ENCODE measurements around the gene PLXDC2.
A peak's percentile ranks its signal among the peaks of the same experiment; 100 is the strongest.

The PLXDC2 gene

DNA sequence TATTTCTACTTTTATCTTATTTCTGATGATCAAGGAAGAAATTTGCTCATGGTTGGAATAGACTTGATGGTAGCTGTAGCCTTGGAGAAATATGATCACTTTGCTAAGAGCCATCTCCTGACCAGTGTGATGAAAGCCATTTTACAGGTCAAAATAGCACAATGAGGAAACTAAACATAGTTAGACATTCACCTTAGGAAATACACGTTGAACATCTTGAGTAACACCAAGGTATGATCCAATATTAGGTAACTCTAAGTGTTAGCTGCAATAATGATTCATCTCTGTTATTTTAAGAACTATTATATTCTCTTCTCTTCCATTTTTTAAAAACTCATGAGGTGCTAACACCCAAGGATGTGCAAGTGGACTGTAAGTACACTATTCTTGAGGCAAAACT is 328.0 kb downstream of the PLXDC2 start:
- DNase-seq (ENCODE audit: low read depth), result peak; percentile 49
- no peak overlapping the region for H3K4me3 ChIP-seq (ENCODE audit: low read length)
- TF ChIP-seq, protein P1, sequence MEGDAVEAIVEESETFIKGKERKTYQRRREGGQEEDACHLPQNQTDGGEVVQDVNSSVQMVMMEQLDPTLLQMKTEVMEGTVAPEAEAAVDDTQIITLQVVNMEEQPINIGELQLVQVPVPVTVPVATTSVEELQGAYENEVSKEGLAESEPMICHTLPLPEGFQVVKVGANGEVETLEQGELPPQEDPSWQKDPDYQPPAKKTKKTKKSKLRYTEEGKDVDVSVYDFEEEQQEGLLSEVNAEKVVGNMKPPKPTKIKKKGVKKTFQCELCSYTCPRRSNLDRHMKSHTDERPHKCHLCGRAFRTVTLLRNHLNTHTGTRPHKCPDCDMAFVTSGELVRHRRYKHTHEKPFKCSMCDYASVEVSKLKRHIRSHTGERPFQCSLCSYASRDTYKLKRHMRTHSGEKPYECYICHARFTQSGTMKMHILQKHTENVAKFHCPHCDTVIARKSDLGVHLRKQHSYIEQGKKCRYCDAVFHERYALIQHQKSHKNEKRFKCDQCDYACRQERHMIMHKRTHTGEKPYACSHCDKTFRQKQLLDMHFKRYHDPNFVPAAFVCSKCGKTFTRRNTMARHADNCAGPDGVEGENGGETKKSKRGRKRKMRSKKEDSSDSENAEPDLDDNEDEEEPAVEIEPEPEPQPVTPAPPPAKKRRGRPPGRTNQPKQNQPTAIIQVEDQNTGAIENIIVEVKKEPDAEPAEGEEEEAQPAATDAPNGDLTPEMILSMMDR (IDR thresholded peaks at IDR 0.05; ENCODE audit: insufficient read depth, low read depth, low read length, missing control alignments), result no peak

DNA sequence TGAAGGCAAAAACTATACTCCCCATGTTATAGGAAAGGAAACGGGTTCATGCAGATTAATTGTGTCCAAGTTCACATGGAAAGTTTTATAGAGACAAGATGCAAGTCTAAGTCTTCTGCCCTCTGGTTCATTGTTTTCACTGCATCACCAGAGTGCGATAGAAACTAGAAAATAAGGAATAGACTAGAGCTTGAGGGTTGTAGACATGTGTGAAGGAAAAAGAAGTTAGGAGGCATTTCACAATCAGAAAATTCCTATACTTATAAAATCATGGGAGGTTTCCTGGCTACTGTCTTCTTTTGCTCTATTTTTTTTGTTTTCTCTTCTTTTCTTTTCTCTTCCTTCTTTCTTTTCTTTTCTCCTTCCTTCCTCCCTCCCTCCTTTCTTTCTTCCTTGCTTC is 329.8 kb downstream of the PLXDC2 start:
- H3K4me3 ChIP-seq (ENCODE audit: low read length), result no peak overlapping the region
- TF ChIP-seq, protein P1 (IDR thresholded peaks at IDR 0.05; ENCODE audit: insufficient read depth, low read depth, low read length, missing control alignments), result no peak
- DNase-seq (ENCODE audit: low read depth), result no peak

DNA sequence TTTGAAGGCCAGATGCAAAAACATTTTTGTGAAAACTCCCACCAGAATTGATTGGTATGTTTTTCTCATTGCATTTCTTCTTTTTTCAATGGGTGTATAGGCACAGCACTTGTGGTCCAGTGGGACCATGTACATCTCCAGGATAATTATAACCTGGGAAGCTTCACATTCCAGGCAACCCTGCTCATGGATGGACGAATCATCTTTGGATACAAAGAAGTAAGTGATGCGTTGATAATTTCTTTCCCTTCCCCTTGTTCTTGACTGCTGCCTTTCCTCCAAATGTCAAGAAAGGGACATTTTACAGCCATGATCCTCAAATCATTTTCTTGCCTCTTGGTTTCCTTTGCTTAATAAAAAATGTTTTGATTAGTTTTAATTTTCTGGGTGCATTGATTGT is 331.5 kb downstream of the PLXDC2 start:
- DNase-seq (ENCODE audit: low read depth), result no peak
- TF ChIP-seq, protein P1 (IDR thresholded peaks at IDR 0.05; ENCODE audit: insufficient read depth, low read depth, low read length, missing control alignments), result no peak
- H3K4me3 ChIP-seq (ENCODE audit: low read length), result no peak overlapping the region

DNA sequence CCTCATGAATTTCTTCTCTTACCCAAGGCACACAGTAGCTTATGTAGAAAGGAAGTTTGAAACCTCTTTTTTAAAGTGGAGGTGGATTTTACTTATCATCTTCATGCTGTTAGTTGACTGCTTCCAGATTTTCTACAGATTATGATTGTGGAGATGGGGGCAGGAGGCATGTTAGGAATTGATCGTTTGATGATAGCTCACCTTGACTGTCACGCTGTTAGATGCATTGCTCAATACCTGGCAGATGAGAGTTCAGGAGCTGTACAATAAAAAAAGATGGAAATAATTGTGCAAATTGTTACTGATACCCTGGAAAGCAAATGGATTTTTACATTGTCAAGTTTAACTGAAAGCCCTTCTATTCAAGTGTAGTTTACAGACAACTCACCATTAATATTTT is 340.3 kb downstream of the PLXDC2 start:
- TF ChIP-seq, protein P1 (IDR thresholded peaks at IDR 0.05; ENCODE audit: insufficient read depth, low read depth, low read length, missing control alignments), result no peak
- no peak overlapping the region for H3K4me3 ChIP-seq (ENCODE audit: low read length)
- no peak for DNase-seq (ENCODE audit: low read depth)

DNA sequence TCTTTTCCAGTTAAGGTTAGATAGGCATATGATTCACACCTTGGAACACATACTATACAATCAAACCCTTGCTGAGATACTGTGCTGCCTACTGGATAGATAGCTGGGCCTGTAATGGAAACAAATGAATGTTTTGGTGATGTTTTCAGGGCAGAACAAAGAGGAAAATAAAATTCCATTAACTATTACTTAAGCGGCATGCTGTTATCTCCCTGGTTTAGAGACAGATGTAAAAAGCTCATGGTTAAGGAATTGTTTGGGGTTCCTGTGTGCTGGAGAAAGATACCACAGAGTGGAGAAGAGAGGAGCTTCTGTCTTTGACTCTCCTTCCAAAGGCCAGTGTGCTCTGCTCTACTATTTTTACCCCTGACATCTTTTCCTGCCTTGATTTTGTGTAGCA is 341.1 kb downstream of the PLXDC2 start:
- no peak for DNase-seq (ENCODE audit: low read depth)
- no peak overlapping the region for H3K4me3 ChIP-seq (ENCODE audit: low read length)
- TF ChIP-seq, protein P1 (IDR thresholded peaks at IDR 0.05; ENCODE audit: insufficient read depth, low read depth, low read length, missing control alignments), result no peak

DNA sequence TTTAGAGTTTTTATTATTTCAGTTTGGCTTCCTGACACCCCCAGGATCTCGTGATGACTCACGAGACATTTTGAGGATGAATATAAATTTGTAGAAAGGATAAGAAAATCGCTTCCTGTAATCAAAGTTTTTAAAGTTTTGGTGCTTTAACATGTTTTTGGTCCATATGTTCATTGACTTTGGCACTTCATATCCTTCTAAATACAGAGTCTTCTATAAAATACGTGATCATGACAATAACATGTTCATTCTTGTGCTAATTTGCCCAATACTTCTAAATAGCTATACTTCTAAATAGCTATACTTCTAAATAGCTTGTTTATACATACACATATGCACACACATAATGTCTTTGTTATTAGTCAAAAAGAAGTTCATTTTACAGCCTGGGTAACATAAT is 341.9 kb downstream of the PLXDC2 start:
- TF ChIP-seq, protein P1 (IDR thresholded peaks at IDR 0.05; ENCODE audit: insufficient read depth, low read depth, low read length, missing control alignments), result no peak
- DNase-seq (ENCODE audit: low read depth), result no peak
- H3K4me3 ChIP-seq (ENCODE audit: low read length), result no peak overlapping the region

DNA sequence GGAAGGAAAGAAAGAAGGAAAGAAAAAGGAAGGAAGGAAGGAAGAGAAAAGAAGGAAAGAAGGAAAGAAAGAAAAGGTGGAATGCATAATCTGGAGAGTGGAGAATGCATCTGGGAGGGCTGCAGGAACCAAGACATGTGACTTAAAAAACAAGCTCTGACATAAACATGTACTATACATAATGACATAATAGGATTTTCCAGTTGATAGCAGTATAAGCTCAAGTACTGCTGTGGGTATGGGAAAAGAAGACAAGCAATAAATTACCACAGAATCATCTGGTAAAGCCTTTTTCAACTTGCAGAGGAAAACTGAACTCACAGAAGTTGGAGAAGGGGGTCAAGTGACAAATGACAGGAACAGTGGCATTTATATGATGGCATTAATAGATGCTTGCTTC is 345.9 kb downstream of the PLXDC2 start:
- DNase-seq (ENCODE audit: low read depth), result no peak
- no peak overlapping the region for H3K4me3 ChIP-seq (ENCODE audit: low read length)
- TF ChIP-seq, protein P1 (IDR thresholded peaks at IDR 0.05; ENCODE audit: insufficient read depth, low read depth, low read length, missing control alignments), result no peak

Measured in epithelial cell of esophagus (primary cell).